NB4 (cell line): ENCODE data around the gene KRTAP10-2.

ENCODE experiments used
- DNase-seq: peaks from one replicate; pipeline ENCODE4 v3.0.0; 2010; ENCODE audit warnings: low read depth
- H3K4me3 ChIP-seq: one replicate; pipeline ENCODE4 v1.5.1; 2011; ENCODE audit warnings: mild to moderate bottlenecking, low read depth, low read length, moderate library complexity
- MYC ChIP-seq: IDR thresholded peaks from 2 replicates; pipeline ENCODE4 v1.6.1; 2011; ENCODE audit warnings: low read depth, low read length
- POLR2A ChIP-seq: IDR thresholded peaks from 2 replicates; pipeline ENCODE4 v1.6.1; 2011; ENCODE audit warnings: mild to moderate bottlenecking; ENCODE audit not compliant: insufficient read length; ENCODE audit errors: extremely low read depth
- TF ChIP-seq, protein P1 (sequence below): IDR thresholded peaks from one replicate; pipeline ENCODE4 v1.5.1; 2012; ENCODE audit warnings: low read depth, low read length
- TF ChIP-seq, protein P2 (sequence below): IDR thresholded peaks from 2 replicates; pipeline ENCODE4 v1.6.1; 2011; ENCODE audit warnings: low read depth, low read length

Gene KRTAP10-2

DNA sequence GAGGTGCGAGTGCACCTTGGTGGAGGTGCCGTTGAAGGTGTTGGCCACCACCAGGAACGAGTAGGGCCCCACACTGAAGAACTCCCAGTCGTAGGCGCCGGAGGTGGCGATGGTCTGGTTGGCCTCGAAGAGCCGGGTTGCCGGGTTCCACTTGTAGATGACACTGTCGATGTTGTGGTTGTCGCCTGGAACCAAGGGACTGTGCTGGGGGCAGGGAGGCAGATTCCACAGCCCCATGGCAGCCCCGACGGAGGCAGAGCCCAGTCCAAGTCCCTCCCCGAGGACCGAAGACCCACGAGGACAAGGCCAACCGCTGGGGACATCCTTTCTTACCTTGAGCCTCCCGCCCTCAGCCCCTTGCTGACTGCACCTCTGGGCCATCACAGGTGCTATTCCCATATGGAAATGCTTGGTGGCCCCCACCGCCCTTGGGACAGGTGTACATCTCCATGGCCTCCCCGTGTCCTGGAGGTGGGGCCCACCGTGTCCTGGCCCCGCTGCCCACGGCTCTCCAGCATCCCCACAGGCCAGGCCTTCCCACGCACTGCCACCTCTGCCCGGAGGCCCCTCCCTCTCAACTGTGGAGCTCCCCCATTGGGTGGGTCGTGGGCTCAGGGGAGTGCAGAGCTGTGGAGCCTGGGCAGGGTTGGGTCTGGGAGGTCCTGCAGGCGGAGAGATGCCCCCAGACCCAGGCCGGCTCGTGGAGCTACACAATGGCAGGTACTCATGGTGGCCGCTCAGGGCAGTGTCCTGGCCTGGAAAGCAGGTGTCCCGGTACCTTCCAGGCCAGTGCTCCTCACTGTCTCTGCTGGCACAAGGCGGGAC, 29.2 kb downstream of the KRTAP10-2 start:
- TF ChIP-seq, protein P1, sequence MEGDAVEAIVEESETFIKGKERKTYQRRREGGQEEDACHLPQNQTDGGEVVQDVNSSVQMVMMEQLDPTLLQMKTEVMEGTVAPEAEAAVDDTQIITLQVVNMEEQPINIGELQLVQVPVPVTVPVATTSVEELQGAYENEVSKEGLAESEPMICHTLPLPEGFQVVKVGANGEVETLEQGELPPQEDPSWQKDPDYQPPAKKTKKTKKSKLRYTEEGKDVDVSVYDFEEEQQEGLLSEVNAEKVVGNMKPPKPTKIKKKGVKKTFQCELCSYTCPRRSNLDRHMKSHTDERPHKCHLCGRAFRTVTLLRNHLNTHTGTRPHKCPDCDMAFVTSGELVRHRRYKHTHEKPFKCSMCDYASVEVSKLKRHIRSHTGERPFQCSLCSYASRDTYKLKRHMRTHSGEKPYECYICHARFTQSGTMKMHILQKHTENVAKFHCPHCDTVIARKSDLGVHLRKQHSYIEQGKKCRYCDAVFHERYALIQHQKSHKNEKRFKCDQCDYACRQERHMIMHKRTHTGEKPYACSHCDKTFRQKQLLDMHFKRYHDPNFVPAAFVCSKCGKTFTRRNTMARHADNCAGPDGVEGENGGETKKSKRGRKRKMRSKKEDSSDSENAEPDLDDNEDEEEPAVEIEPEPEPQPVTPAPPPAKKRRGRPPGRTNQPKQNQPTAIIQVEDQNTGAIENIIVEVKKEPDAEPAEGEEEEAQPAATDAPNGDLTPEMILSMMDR = no peak
- TF ChIP-seq, protein P2, sequence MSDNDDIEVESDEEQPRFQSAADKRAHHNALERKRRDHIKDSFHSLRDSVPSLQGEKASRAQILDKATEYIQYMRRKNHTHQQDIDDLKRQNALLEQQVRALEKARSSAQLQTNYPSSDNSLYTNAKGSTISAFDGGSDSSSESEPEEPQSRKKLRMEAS = no peak
- no peak for TF ChIP-seq POLR2A
- no peak for TF ChIP-seq MYC
- no peak for DNase-seq
- H3K4me3 ChIP-seq = no peak overlapping the region

DNA sequence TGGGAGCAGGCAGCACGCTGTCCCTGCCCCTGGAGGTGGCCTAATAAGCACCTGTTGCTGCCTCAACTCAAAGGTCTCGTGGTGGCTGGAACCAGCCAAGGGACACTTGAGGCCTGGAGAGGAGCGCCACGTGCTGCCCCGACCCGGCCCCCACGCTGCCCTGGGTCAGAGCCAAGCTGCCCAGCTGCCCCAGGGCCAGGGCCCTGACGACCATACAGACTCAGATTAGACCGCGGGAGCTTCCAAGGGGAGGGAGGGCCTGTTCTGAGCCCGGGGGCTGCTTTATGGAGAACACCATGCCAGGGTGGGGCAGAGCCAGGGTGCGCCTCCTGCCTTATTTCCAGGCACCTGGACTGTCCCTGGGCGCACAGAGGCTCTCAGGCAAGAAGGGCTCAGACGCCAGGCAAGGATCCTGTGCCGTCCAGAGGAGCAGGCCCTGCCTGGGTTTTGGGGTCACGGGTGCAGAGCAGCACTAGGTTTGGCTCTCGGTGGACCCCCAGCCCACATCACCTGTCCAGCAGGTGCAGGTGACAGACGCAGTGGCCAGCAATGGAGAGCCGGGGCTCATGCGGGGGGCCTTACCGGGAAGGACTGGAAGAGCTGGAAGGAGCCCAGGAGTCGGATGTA, 29.9 kb downstream of the KRTAP10-2 start:
- TF ChIP-seq POLR2A (no peak), MYC (no peak)
- TF ChIP-seq, protein P1 = no peak
- no peak for DNase-seq
- H3K4me3 ChIP-seq = no peak overlapping the region

DNA sequence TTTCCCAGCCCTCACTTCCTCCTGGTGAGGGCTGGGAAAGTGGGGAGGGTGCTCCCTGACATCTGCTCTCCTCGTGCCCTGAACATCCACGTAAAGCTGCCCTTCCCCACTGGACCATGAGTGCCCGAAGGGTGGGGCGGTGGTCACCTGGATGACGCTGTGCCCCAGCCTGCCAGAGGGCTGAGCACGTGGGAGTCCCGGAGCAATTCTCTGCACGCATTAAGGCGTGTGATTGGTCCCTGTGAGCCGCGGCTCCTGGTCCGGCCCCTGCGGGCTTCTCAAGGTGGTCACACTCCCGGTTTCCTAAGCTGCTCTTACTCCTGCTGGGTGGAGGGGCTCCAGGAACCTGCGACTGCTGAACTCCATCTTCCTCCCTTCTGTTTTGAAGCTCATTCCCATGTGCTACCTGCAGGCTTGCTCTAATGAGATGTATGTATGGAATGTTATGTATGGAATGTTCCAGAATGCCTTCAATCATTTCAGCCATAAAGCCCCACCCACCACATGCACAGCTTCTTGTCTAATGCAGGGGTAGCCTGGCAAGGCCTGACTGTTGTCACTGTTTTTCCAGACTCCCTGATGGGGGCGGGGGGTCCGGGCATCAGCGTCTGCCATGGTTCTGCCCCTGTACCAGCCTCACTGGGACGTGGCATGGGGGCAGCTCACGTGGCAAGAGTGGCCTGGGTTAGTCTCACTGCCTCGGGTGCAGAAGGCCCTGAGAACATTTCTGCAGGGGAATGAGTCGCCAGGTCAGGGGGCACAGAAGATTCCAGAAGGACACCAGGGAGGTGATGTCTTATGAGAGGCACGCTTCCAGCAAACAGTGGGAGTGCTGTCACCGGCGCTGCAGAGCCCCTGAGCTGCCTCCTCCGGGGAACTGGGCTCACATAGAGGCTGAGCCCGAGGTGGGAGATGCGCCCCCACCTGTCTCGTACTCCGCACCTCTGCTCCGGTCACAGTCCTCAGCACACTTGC, 30.7 kb downstream of the KRTAP10-2 start:
- no peak for DNase-seq
- TF ChIP-seq POLR2A = no peak
- TF ChIP-seq, protein P1 = no peak
- TF ChIP-seq, protein P2 = no peak
- TF ChIP-seq MYC = no peak
- no peak overlapping the region for H3K4me3 ChIP-seq

DNA sequence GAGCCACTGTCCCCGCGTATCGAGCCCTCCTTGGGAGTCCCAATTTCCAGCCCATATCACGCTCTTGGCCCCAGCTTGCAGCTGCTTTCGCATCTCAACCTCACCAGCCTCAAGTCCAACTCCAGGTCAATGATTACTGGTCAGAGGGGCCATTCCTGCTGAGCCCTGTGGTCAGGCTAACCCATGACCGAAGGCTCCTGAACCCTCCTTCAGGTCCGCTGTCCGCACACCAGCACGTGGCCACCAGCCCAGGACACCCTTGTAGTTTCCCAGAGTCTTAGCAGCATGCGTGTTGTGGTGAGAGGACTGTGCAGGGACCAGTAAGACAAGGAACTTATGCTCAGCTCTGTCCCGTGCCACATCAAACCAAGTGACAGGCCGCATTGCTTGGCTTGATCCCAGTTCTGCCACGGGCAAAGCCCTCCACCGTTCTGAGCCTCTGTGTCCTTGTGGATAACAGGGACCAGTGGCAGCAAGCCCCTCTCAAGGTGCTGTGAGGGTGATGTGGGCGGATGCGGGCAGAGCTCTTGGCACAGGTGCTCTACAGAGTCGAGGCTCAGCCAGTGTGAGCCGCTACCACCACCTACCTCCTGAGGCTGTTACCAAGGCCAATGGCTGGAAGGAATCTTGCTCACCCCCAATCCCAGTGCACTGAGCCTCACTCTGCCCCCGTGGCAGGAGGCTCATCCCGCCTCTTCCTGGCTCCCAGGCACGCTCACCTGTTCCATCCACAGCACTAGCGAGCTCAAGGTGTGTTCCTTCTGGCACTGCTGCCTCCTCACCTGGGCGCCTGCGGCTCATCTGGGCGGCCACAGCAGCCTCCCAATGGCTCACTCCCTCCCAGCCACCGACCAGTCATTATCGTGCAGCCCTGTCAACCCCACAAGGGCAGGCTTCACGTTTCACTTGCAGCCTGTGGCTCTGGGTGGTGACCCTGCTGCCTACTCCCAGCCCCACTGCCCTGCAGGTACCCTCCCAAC, 31.7 kb downstream of the KRTAP10-2 start:
- H3K4me3 ChIP-seq = no peak overlapping the region
- no peak for DNase-seq
- TF ChIP-seq, protein P1 = no peak
- TF ChIP-seq POLR2A = no peak
- TF ChIP-seq, protein P2 = no peak

DNA sequence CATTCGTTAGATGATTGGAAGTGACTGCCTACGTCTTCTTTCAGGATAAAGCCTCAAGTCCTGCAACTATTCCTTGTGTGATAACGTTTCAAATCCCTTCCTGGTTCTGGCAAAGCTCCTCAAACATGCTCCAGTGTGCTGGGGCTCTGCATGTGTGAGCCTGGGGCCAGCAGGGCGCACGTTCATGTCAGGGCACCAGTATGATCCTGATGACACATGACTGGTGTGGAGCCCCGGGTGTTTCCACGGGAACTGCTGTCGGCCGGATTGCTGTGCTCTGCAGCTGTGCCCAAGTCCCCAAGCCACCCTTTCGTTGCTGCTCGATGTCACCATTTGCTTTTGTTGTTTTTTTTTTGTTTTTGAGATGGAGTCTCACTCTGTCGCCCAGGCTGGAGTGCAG, 32.6 kb downstream of the KRTAP10-2 start:
- DNase-seq = no peak
- no peak overlapping the region for H3K4me3 ChIP-seq
- no peak for TF ChIP-seq POLR2A
- TF ChIP-seq, protein P2 = no peak
